HEK293T (cell line): Measurements from ENCODE around the gene MORN1.

Experiments used
- BHLHE40 ChIP-seq: fragments of 450-650 bp; IDR thresholded peaks from 2 replicates; pipeline ENCODE4 v1.6.1; 2016; ENCODE audit warnings: mild to moderate bottlenecking, moderate library complexity, borderline replicate concordance
- ELF4 ChIP-seq: fragments of 450-650 bp; IDR thresholded peaks from 2 replicates; pipeline ENCODE4 v1.6.1; 2017; ENCODE audit warnings: antibody characterized with exemption
- HDGF ChIP-seq: fragments of 450-650 bp; IDR thresholded peaks from 2 replicates; pipeline ENCODE4 v1.6.1; 2017; ENCODE audit warnings: antibody characterized with exemption, borderline replicate concordance
- LEF1 ChIP-seq: fragments of 450-650 bp; IDR thresholded peaks from 2 replicates; pipeline ENCODE4 v1.6.1; 2017; ENCODE audit warnings: mild to moderate bottlenecking, borderline replicate concordance
- NFRKB ChIP-seq: fragments of 450-650 bp; IDR thresholded peaks from 2 replicates; pipeline ENCODE4 v1.6.1; 2016; ENCODE audit warnings: mild to moderate bottlenecking, moderate library complexity
- SP1 ChIP-seq: fragments of 450-650 bp; IDR thresholded peaks from 2 replicates; pipeline ENCODE4 v1.6.1; 2017
- SUZ12 ChIP-seq: fragments of 450-650 bp; IDR thresholded peaks from 2 replicates; pipeline ENCODE4 v1.6.1; 2016; ENCODE audit warnings: mild to moderate bottlenecking
- TARDBP ChIP-seq: fragments of 450-650 bp; IDR thresholded peaks from 2 replicates; pipeline ENCODE4 v1.6.1; 2016
- TF ChIP-seq, protein P1 (sequence below): fragments of 450-650 bp; IDR thresholded peaks from 2 replicates; pipeline ENCODE4 v1.6.1; 2016

DNA sequence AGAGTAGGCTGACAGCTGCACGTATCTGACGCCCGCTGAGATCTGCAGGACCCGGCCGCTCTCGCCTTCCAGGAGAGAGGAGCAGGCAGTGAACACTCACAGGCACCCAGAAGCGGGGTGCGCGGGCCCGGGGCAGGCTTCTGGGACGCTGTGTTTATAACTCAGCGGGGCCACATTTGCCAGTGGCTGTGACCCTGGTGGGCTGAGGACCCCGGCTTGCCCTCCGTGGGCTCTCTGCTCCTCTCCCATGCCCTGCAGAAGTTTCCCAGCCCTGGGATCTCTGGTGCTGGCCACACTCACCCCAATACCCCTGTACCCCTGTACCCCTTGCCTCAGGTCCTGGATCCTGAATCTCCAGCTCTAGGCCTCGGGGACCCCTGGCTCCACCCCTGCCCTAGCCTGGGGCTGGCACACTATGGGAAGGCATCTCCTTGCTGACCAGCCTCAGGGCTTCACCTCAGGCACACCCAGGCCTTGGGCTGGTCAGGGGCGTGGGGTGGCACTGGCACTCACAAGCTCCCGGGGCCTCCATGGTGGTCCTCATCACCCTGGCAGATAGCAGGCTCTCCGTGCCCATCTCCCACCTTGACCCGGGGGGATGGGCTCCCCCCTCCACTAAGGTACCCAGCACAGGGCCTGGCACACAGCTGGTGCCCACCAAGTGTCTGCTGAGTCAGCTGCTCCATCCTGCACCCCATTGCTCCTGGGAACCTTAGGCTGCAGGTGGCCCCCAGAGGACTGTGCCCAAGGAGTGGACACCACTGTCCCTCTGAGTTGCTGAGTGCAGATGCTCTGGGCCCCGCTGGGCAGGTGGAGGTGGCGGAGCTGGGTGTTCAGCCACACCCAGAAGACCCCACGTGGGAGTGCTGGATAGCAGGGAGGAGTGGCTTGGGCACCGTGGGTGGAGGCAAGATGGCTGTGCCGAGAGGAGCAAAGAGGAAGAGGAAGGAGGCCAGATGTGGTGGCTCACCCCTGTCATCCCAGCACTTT is 32.4 kb downstream of the MORN1 start:
- TF ChIP-seq SP1 (no peak), TARDBP (no peak), SUZ12 (no peak), ELF4 (no peak), HDGF (no peak), NFRKB (no peak), LEF1 (no peak), BHLHE40 (no peak)
- TF ChIP-seq, protein P1, sequence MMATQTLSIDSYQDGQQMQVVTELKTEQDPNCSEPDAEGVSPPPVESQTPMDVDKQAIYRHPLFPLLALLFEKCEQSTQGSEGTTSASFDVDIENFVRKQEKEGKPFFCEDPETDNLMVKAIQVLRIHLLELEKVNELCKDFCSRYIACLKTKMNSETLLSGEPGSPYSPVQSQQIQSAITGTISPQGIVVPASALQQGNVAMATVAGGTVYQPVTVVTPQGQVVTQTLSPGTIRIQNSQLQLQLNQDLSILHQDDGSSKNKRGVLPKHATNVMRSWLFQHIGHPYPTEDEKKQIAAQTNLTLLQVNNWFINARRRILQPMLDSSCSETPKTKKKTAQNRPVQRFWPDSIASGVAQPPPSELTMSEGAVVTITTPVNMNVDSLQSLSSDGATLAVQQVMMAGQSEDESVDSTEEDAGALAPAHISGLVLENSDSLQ: no peak
